OCI-LY1 (cell line): ENCODE results near the gene SNRPF.

Experiments used
- H2AFZ ChIP-seq: fragments of 200-600 bp; sonication (generic), shearing (Covaris generic); 2 replicates; pipeline ENCODE4 v1.6.0; 2014; ENCODE audit warnings: antibody characterized with exemption, mild to moderate bottlenecking, low read length
- H3F3A ChIP-seq: fragments of 200-600 bp; sonication (generic), shearing (Covaris generic); 2 replicates; pipeline ENCODE4 v1.6.0; 2014; ENCODE audit warnings: mild to moderate bottlenecking, antibody characterized with exemption, low read length, moderate library complexity; ENCODE audit not compliant: insufficient read depth
- H3K27ac ChIP-seq: fragments of 200-600 bp; sonication (generic); 2 replicates; pipeline ENCODE4 v1.5.1; 2014; ENCODE audit warnings: low read length, mixed run types, mild to moderate bottlenecking, low read depth; ENCODE audit not compliant: poor library complexity, severe bottlenecking
- H3K27me3 ChIP-seq: fragments of 200-600 bp; sonication (generic); 2 replicates; pipeline ENCODE4 v1.6.0; 2014; ENCODE audit warnings: antibody characterized with exemption, mild to moderate bottlenecking, low read length, moderate library complexity; ENCODE audit not compliant: insufficient read depth
- H3K36me3 ChIP-seq: fragments of 200-600 bp; sonication (generic); 2 replicates; pipeline ENCODE4 v1.6.1; 2014; ENCODE audit warnings: mild to moderate bottlenecking, antibody characterized with exemption, low read length, moderate library complexity, mixed read lengths; ENCODE audit not compliant: insufficient read depth
- H3K4me1 ChIP-seq: fragments of 200-600 bp; sonication (generic); 2 replicates; pipeline ENCODE4 v1.5.1; 2014; ENCODE audit warnings: mild to moderate bottlenecking, low read length, moderate library complexity; ENCODE audit not compliant: insufficient read depth, severe bottlenecking
- H3K4me2 ChIP-seq: fragments of 200-600 bp; sonication (generic), shearing (Covaris generic); 2 replicates; pipeline ENCODE4 v1.6.1; 2014; ENCODE audit warnings: low read length
- H3K4me3 ChIP-seq: fragments of 200-600 bp; sonication (generic); 2 replicates; pipeline ENCODE4 v1.5.1; 2014; ENCODE audit warnings: low read length, low read depth, mild to moderate bottlenecking, mixed read lengths; ENCODE audit not compliant: poor library complexity, severe bottlenecking
- H3K79me2 ChIP-seq: fragments of 200-600 bp; shearing (Covaris generic); 2 replicates; pipeline ENCODE4 v1.6.1; 2016; ENCODE audit warnings: mixed run types, low read length, mixed read lengths; ENCODE audit not compliant: insufficient read depth
- H3K9ac ChIP-seq: fragments of 200-600 bp; sonication (generic), shearing (Covaris generic); 2 replicates; pipeline ENCODE4 v1.6.1; 2014; ENCODE audit warnings: mild to moderate bottlenecking, low read length, mixed read lengths
- H3K9me2 ChIP-seq: fragments of 200-600 bp; sonication (generic), shearing (Covaris generic); 2 replicates; pipeline ENCODE4 v1.6.1; 2014; ENCODE audit warnings: low read depth, mild to moderate bottlenecking, low read length, mixed read lengths
- H3K9me3 ChIP-seq: fragments of 200-600 bp; shearing (Covaris generic); 2 replicates; pipeline ENCODE4 v1.6.1; 2014; ENCODE audit warnings: low read length, mixed read lengths
- H4K20me1 ChIP-seq: fragments of 200-600 bp; sonication (generic), shearing (Covaris generic); 2 replicates; pipeline ENCODE4 v1.6.0; 2016; ENCODE audit warnings: mild to moderate bottlenecking, low read length; ENCODE audit not compliant: insufficient read depth
- EZH2 ChIP-seq: fragments of 200-600 bp; sonication (generic), shearing (Covaris generic); IDR thresholded peaks from 2 replicates; pipeline ENCODE4 v1.8.0; 2017; ENCODE audit warnings: borderline replicate concordance, mixed run types, mild to moderate bottlenecking, antibody characterized with exemption, low read length, moderate library complexity, mixed read lengths
- TF ChIP-seq, protein P1 (sequence below): fragments of 200-600 bp; sonication (generic), shearing (Covaris generic); IDR thresholded peaks from 2 replicates; pipeline ENCODE4 v1.5.1; 2017; ENCODE audit warnings: mild to moderate bottlenecking, antibody characterized with exemption, low read length, moderate library complexity, mixed read lengths

SNRPF gene

DNA sequence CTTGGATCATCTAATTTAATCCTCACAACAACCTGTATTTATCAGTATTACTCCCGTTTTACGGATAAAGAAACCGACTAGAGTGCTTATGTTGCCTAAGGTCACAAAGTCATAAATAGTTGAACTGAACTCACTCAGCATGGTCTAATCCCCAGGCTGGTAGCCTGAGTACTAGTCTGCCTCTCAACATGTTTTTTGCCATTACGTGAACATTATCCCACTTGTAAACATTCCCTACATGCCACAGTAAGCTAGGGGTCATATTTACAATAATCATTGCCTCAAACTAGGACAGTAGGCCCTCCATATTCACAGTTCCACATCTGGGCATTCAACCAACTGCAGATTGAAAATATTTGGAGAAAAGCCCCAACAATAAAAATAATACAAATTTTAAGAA lies 12.1 kb downstream of the SNRPF start:
- no peak for TF ChIP-seq EZH2
- TF ChIP-seq, protein P1, sequence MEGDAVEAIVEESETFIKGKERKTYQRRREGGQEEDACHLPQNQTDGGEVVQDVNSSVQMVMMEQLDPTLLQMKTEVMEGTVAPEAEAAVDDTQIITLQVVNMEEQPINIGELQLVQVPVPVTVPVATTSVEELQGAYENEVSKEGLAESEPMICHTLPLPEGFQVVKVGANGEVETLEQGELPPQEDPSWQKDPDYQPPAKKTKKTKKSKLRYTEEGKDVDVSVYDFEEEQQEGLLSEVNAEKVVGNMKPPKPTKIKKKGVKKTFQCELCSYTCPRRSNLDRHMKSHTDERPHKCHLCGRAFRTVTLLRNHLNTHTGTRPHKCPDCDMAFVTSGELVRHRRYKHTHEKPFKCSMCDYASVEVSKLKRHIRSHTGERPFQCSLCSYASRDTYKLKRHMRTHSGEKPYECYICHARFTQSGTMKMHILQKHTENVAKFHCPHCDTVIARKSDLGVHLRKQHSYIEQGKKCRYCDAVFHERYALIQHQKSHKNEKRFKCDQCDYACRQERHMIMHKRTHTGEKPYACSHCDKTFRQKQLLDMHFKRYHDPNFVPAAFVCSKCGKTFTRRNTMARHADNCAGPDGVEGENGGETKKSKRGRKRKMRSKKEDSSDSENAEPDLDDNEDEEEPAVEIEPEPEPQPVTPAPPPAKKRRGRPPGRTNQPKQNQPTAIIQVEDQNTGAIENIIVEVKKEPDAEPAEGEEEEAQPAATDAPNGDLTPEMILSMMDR, result no peak
- Histone ChIP-seq H3K9me3 (no peaks in the 10 kb centered on the region), H3K79me2 (no peaks in the 10 kb centered on the region), H3K9ac (no peak overlapping the region), H3K27ac (no peak overlapping the region), H3F3A (no peaks in the 10 kb centered on the region), H3K4me3 (no peak overlapping the region), H3K36me3 (peaks cover 42% of the 10 kb centered on the region), H2AFZ (no peak overlapping the region), H3K4me1 (peaks cover 8% of the 10 kb centered on the region), H3K27me3 (no peaks in the 10 kb centered on the region), H3K4me2 (no peak overlapping the region), H3K9me2 (no peaks in the 10 kb centered on the region), H4K20me1 (no peaks in the 10 kb centered on the region)

DNA sequence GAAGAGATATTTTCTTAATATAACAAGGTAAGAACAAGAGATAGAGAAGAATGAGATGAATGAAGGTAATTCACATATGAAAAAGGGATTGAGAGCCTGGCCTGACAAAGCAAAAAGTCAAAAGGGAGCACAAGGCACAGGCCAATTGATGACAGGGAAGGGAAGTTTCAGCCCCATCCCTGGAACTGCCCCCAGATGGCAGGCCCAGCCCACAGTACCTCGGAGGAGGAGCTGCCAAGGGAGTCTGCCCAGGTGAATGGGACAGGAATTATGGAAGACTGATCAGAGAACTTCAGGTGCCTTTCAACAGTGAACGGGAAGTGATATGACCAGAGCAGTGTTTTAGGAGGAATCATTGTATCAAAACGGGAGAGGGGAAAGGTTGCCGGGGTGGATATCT lies 15.7 kb downstream of the SNRPF start:
- Histone ChIP-seq H3K27ac (no peak overlapping the region), H3K9me2 (no peaks in the 10 kb centered on the region), H3K9ac (no peak overlapping the region), H3K4me3 (no peak overlapping the region), H3K9me3 (0 out of 2 replicates have a peak, but pooled peaks cover 3% of the 10 kb centered on the region), H3K4me2 (no peak overlapping the region), H3K4me1 (no peaks in the 10 kb centered on the region), H3F3A (no peaks in the 10 kb centered on the region), H3K36me3 (peaks cover 8% of the 10 kb centered on the region), H2AFZ (no peak overlapping the region), H3K27me3 (no peaks in the 10 kb centered on the region; the same call in 1 of the 2 replicates), H3K79me2 (no peaks in the 10 kb centered on the region), H4K20me1 (no peaks in the 10 kb centered on the region)
- TF ChIP-seq, protein P1, result no peak
- TF ChIP-seq EZH2, result no peak

DNA sequence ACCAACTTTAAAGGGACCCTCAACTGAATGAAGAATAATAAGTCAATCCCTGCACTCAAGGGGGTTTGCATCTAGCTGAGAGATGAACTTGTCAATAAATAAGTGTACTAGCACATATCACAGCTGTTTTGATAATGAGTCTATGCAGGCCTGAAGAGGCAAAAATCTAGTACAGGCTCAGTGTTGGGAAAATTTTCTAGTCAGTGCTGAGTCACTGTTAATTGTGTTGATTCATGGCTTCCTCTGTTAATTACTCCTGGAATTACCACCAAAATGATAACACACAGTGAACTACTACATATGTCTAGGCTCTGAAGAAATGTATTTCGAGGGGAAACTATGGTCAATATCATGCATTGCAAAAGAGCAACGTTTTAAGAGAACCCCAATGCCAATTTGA lies 18.9 kb downstream of the SNRPF start:
- Histone ChIP-seq H3K9me3 (0 out of 2 replicates have a peak, but pooled peaks cover 3% of the 10 kb centered on the region), H3K4me1 (no peaks in the 10 kb centered on the region), H3K36me3 (no peaks in the 10 kb centered on the region; the same call in 1 of the 2 replicates), H3K4me3 (no peak overlapping the region), H3K4me2 (no peak overlapping the region), H3K9ac (no peak overlapping the region), H3F3A (no peaks in the 10 kb centered on the region), H3K79me2 (no peaks in the 10 kb centered on the region), H3K27ac (no peak overlapping the region), H3K9me2 (no peaks in the 10 kb centered on the region), H2AFZ (no peak overlapping the region), H4K20me1 (no peaks in the 10 kb centered on the region), H3K27me3 (no peaks in the 10 kb centered on the region; the same call in 1 of the 2 replicates)
- TF ChIP-seq, protein P1, result no peak
